Neuronal stem cell (in vitro differentiated cells): ENCODE data around the gene DCLK1.

Source experiments
- DNase-seq: peaks from one replicate; pipeline ENCODE4 v3.0.0-alpha.2; 2013; ENCODE audit warnings: low spot score
- H2AFZ ChIP-seq: one replicate; pipeline ENCODE4 v1.6.1; 2013; ENCODE audit warnings: mild to moderate bottlenecking, low read length, inconsistent platforms
- H2AK5ac ChIP-seq: 2 replicates; pipeline ENCODE4 v1.6.1; 2013; ENCODE audit warnings: low read depth, mild to moderate bottlenecking, inconsistent platforms, low read length, moderate library complexity, mixed read lengths
- H2BK120ac ChIP-seq: 2 replicates; pipeline ENCODE4 v1.6.1; 2013; ENCODE audit warnings: low read depth, mild to moderate bottlenecking, inconsistent platforms, low read length, moderate library complexity, mixed read lengths
- H2BK12ac ChIP-seq: one replicate; pipeline ENCODE4 v1.6.1; 2013; ENCODE audit warnings: low read length, inconsistent platforms
- H2BK15ac ChIP-seq: 2 replicates; pipeline ENCODE4 v1.6.1; 2013; ENCODE audit warnings: mild to moderate bottlenecking, low read length, inconsistent platforms, mixed read lengths
- H2BK5ac ChIP-seq: one replicate; pipeline ENCODE4 v1.6.1; 2013; ENCODE audit warnings: inconsistent platforms, mild to moderate bottlenecking, low read length, moderate library complexity
- H3K14ac ChIP-seq: one replicate; pipeline ENCODE4 v1.6.1; 2013; ENCODE audit warnings: low read length, inconsistent platforms
- H3K18ac ChIP-seq: 2 replicates; pipeline ENCODE4 v1.6.1; 2013; ENCODE audit warnings: low read length, inconsistent platforms
- H3K23ac ChIP-seq: 2 replicates; pipeline ENCODE4 v1.6.1; 2013; ENCODE audit warnings: low read depth, mild to moderate bottlenecking, mixed read lengths, low read length, inconsistent platforms; ENCODE audit not compliant: poor library complexity
- H3K27ac ChIP-seq: replicated peaks from 3 replicates; pipeline ENCODE4 v1.5.1; 2013; ENCODE audit warnings: low read length, inconsistent platforms
- H3K27me3 ChIP-seq, 3 experiments: 2 replicates each; pipeline ENCODE4 v1.6.1; 2013; ENCODE audit warnings: low read length in 3 of 3, mild to moderate bottlenecking in 2 of 3, inconsistent platforms in 1 of 3, low read depth in 1 of 3, mixed read lengths in 1 of 3, moderate library complexity in 1 of 3; ENCODE audit not compliant: control insufficient read depth in 3 of 3, insufficient read depth in 3 of 3
- H3K36me3 ChIP-seq, 2 donors: replicated peaks in 1 of 2; 2 replicates each; pipeline ENCODE4 v1.6.1; 2013; ENCODE audit warnings: low read length in 2 of 2; ENCODE audit not compliant: control insufficient read depth in 2 of 2, insufficient read depth in 2 of 2
- H3K4ac ChIP-seq: 2 replicates; pipeline ENCODE4 v1.6.1; 2013; ENCODE audit warnings: inconsistent platforms, mild to moderate bottlenecking, low read length, moderate library complexity
- H3K4me1 ChIP-seq, 2 donors: 1 replicate in 1 of 2; 2 replicates in 1 of 2; pipeline ENCODE4 v1.6.1; 2013; ENCODE audit warnings: low read length in 2 of 2, low read depth in 1 of 2; ENCODE audit not compliant: control insufficient read depth in 2 of 2, insufficient read depth in 1 of 2
- H3K4me2 ChIP-seq: one replicate; pipeline ENCODE4 v1.6.1; 2013; ENCODE audit warnings: mild to moderate bottlenecking, low read length, inconsistent platforms; ENCODE audit not compliant: insufficient read depth, poor library complexity, severe bottlenecking
- H3K4me3 ChIP-seq, 2 donors: 2 replicates each; pipeline ENCODE4 v1.5.1; 2013; ENCODE audit warnings: low read length in 2 of 2, mild to moderate bottlenecking in 2 of 2, inconsistent platforms in 1 of 2, moderate library complexity in 1 of 2
- H3K79me1 ChIP-seq: one replicate; pipeline ENCODE4 v1.6.1; 2013; ENCODE audit warnings: low read depth, mild to moderate bottlenecking, inconsistent platforms, low read length, moderate library complexity
- H3K9ac ChIP-seq: one replicate; pipeline ENCODE4 v1.6.1; 2013; ENCODE audit warnings: mild to moderate bottlenecking, low read depth, low read length, inconsistent platforms; ENCODE audit not compliant: poor library complexity
- H3K9me3 ChIP-seq, 2 donors: replicated peaks in 1 of 2; 2 replicates each; pipeline versions ENCODE3 to v1.6.1; 2013; ENCODE audit warnings: low read length in 2 of 2, mild to moderate bottlenecking in 2 of 2, inconsistent platforms in 1 of 2, low read depth in 1 of 2, mixed read lengths in 1 of 2, moderate library complexity in 1 of 2; ENCODE audit not compliant: control insufficient read depth in 2 of 2, insufficient read depth in 1 of 2
- H4K8ac ChIP-seq: one replicate; pipeline ENCODE4 v1.6.1; 2013; ENCODE audit warnings: low read depth, mild to moderate bottlenecking, inconsistent platforms, low read length, moderate library complexity
- H4K91ac ChIP-seq: one replicate; pipeline ENCODE4 v1.6.1; 2013; ENCODE audit warnings: low read length, low read depth, mild to moderate bottlenecking, inconsistent platforms; ENCODE audit not compliant: poor library complexity
- WGBS, 2 donors: extraction: QIAGEN DNeasy Blood & Tissue Kit; methylation state at CpG; one replicate each; pipeline ENCODE4 v1.1.7; 2013; ENCODE audit warnings: missing lambda C conversion rate in 2 of 2, mixed read lengths in 1 of 2; ENCODE audit not compliant: insufficient read length in 2 of 2, insufficient replicate concordance in 1 of 2; ENCODE audit errors: extremely low coverage in 2 of 2; 5-methylcytosine and 5-hydroxymethylcytosine counted together

The DCLK1 gene

GRCh38 chr13:36115306-36115705 lies 15.9 kb downstream of the DCLK1 start:
- no peak overlapping the region for H2AK5ac ChIP-seq
- no peak overlapping the region for H3K9ac ChIP-seq
- H3K23ac ChIP-seq: no peak overlapping the region
- no peak for DNase-seq
- H4K8ac ChIP-seq: no peak overlapping the region
- H3K27me3 ChIP-seq: no peaks in the 10 kb centered on the region
- H3K18ac ChIP-seq: no peak overlapping the region
- H3K4me1 ChIP-seq: no peaks in the 10 kb centered on the region
- no peak overlapping the region for H3K14ac ChIP-seq
- no peak overlapping the region for H3K4ac ChIP-seq
- no peak overlapping the region for H3K4me3 ChIP-seq
- no peak overlapping the region for H3K27ac ChIP-seq
- no CpG with 5 or more reads among the region's 1 CpG for WGBS, 2 donors
- no peaks in the 10 kb centered on the region for H3K79me1 ChIP-seq
- H2BK120ac ChIP-seq: no peak overlapping the region
- H3K9me3 ChIP-seq: no peaks in the 10 kb centered on the region
- no peak overlapping the region for H2BK15ac ChIP-seq
- no peak overlapping the region for H4K91ac ChIP-seq
- no peak overlapping the region for H2BK5ac ChIP-seq
- no peak overlapping the region for H3K4me2 ChIP-seq
- H2BK12ac ChIP-seq: no peak overlapping the region
- H2AFZ ChIP-seq: no peak overlapping the region
- H3K36me3 ChIP-seq: peaks cover 3 to 12% of the 10 kb centered on the region in 2 donors

DNA sequence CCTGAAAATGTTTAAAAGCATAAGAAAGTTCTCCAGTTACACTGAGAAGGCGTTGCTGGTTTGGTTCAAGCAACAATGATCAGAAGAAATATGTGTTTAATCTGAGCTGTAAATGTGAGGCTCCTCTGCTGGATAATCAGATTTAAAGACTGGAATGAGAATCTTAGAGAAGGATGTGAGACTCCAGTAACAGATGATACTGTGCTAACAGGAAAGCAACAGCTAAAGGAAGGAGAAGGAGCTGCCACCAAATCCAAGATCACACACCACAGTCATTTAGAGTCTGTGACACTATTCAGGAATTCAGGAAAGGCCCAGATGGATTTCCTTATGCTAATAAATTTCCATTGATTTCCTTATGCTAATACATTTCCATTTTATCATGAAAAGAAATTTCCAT lies 16.9 kb downstream of the DCLK1 start:
- Histone ChIP-seq H2BK12ac (no peak overlapping the region), H3K4me3 (no peak overlapping the region), H3K36me3 (peaks cover 3 to 14% of the 10 kb centered on the region in 2 donors), H3K23ac (no peak overlapping the region), H2AFZ (no peak overlapping the region), H3K4ac (no peak overlapping the region), H4K91ac (no peak overlapping the region), H2BK120ac (no peak overlapping the region), H3K79me1 (no peaks in the 10 kb centered on the region), H4K8ac (no peak overlapping the region), H3K27ac (no peak overlapping the region), H3K18ac (no peak overlapping the region), H3K4me1 (no peaks in the 10 kb centered on the region), H3K4me2 (no peak overlapping the region), H3K14ac (no peak overlapping the region), H3K9ac (no peak overlapping the region), H3K9me3 (no peaks in the 10 kb centered on the region), H2BK15ac (no peak overlapping the region), H3K27me3 (no peaks in the 10 kb centered on the region), H2AK5ac (no peak overlapping the region), H2BK5ac (no peak overlapping the region)
- WGBS, 2 donors: no CpG with 5 or more reads among the region's 1 CpG
- DNase-seq: no peak

DNA sequence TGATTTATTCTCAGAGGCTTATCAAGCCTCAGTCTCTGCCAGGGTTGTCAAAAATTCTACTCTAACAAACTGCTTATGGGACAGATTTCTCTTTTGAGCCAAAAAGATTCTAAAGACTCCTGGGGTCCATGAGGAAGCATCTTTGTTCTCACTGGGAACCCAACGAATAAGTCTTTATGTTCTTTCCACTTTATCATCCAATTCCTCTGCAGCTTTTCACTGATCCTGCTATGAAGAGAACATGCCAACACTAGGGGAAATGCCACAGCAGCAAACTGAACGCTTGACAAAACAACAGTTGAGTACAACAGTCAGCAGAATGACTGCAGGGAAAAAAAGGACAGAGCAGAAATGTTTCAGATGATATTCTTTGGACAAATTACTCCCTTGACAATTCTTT lies 22.2 kb downstream of the DCLK1 start:
- Histone ChIP-seq H3K23ac (no peak overlapping the region), H4K91ac (no peak overlapping the region), H3K18ac (no peak overlapping the region), H3K4me1 (no peaks in the 10 kb centered on the region), H2BK120ac (no peak overlapping the region), H3K79me1 (no peaks in the 10 kb centered on the region), H3K14ac (no peak overlapping the region), H2AFZ (no peak overlapping the region), H3K27me3 (no peaks in the 10 kb centered on the region), H3K27ac (no peak overlapping the region), H3K4ac (no peak overlapping the region), H3K36me3 (peaks cover 3 to 14% of the 10 kb centered on the region in 2 donors), H3K4me3 (no peak overlapping the region), H3K9me3 (no peaks in the 10 kb centered on the region), H2BK5ac (no peak overlapping the region), H3K4me2 (no peak overlapping the region), H2AK5ac (no peak overlapping the region), H2BK15ac (no peak overlapping the region), H3K9ac (no peak overlapping the region), H4K8ac (no peak overlapping the region), H2BK12ac (no peak overlapping the region)
- DNase-seq: no peak
- no CpG with 5 or more reads among the region's 2 CpGs for WGBS, 2 donors

- Histone ChIP-seq H2BK15ac (no peak overlapping the region), H2AFZ (no peak overlapping the region), H2BK120ac (no peak overlapping the region), H3K9me3 (no peaks in the 10 kb centered on the region), H3K4me2 (no peak overlapping the region), H3K4me3 (no peak overlapping the region), H2BK5ac (no peak overlapping the region), H3K27me3 (no peaks in the 10 kb centered on the region), H3K36me3 (peaks cover 3 to 14% of the 10 kb centered on the region in 2 donors), H4K8ac (no peak overlapping the region), H3K23ac (no peak overlapping the region), H3K79me1 (no peaks in the 10 kb centered on the region), H2AK5ac (no peak overlapping the region), H4K91ac (no peak overlapping the region), H3K27ac (no peak overlapping the region), H2BK12ac (no peak overlapping the region), H3K14ac (no peak overlapping the region), H3K9ac (no peak overlapping the region), H3K18ac (no peak overlapping the region), H3K4ac (no peak overlapping the region), H3K4me1 (no peaks in the 10 kb centered on the region)
- no peak for DNase-seq
- 100% methylated on average over 1 of the region's 7 CpGs; no CpG with 5 or more reads in 1 of the 2 donors for WGBS, 2 donors
These were observed 22.8 kb downstream of the DCLK1 start for GRCh38 chr13:36108342-36108741.
